SK-N-SH (cell line): ENCODE measurements around the gene XKR7. TPM values are rescaled to one million over a fixed set of nuclear protein-coding genes. Genes with fewer than 3 reads are reported as not detected.

Experiments
- CTCF ChIA-PET: fragments of 300-600, 350-600 bp; formaldehyde crosslinking; extraction: SDS; loops from one replicate; lab custom pipeline; 2021; lab: Yijun Ruan, JAX
- POLR2A ChIA-PET: fragments of 350-600 bp; sonication (Branson Sonifier 250); formaldehyde crosslinking; extraction: SDS; loops from one replicate; lab custom pipeline; 2020; ENCODE audit warnings: antibody characterized with exemption, inconsistent platforms; lab: Yijun Ruan, JAX
- DNase-seq: peaks from one replicate; pipeline ENCODE4 v3.0.0; 2012
- H2AFZ ChIP-seq: fragments of 200-600 bp; sonication (generic); 2 replicates; pipeline ENCODE4 v1.8.1; 2016; ENCODE audit warnings: antibody characterized with exemption, mild to moderate bottlenecking, low read depth
- H3F3A ChIP-seq: fragments of 200-600 bp; sonication (generic); replicated peaks from 2 replicates; pipeline ENCODE3; 2016; ENCODE audit warnings: antibody characterized with exemption, mild to moderate bottlenecking; ENCODE audit not compliant: insufficient read depth
- H3K27ac ChIP-seq, 2 experiments: fragments of 200-500 bp in 1 of 2; fragments of 200-600 bp in 1 of 2; sonication (Bioruptor generic) in 1 of 2; sonication (generic), shearing (Covaris generic) in 1 of 2; 2 replicates each; pipeline versions ENCODE4 v1.5.1 to v1.6.1; 2014 to 2016; ENCODE audit warnings: low read depth in 2 of 2, inconsistent platforms in 1 of 2, low read length in 1 of 2, mild to moderate bottlenecking in 1 of 2, mixed read lengths in 1 of 2
- H3K27me3 ChIP-seq: fragments of 200-600 bp; sonication (generic), shearing (Covaris generic); 2 replicates; pipeline ENCODE4 v1.6.1; 2016; ENCODE audit warnings: mixed run types; ENCODE audit not compliant: insufficient read depth
- H3K36me3 ChIP-seq, 2 experiments: fragments of 200-500 bp in 1 of 2; fragments of 200-600 bp in 1 of 2; sonication (Bioruptor generic) in 1 of 2; sonication (generic) in 1 of 2; replicated peaks in 1 of 2; 2 replicates each; pipeline versions ENCODE3 to v1.5.1; 2014 to 2016; ENCODE audit warnings: low read length in 1 of 2, mild to moderate bottlenecking in 1 of 2; ENCODE audit not compliant: insufficient read depth in 2 of 2, control insufficient read depth in 1 of 2
- H3K4me1 ChIP-seq, 2 experiments: fragments of 200-500 bp in 1 of 2; fragments of 200-600 bp in 1 of 2; sonication (Bioruptor generic) in 1 of 2; sonication (generic), shearing (Covaris generic) in 1 of 2; 2 replicates each; pipeline versions ENCODE4 v1.5.1 to v1.6.1; 2014 to 2016; ENCODE audit warnings: low read depth in 1 of 2, low read length in 1 of 2, mixed run types in 1 of 2; ENCODE audit not compliant: insufficient read depth in 2 of 2, control insufficient read depth in 1 of 2
- H3K4me2 ChIP-seq: fragments of 200-600 bp; sonication (generic), shearing (Covaris generic); 2 replicates; pipeline ENCODE4 v1.6.1; 2017; ENCODE audit warnings: mixed run types
- H3K4me3 ChIP-seq, 2 experiments: fragments of 200-500 bp in 1 of 2; fragments of 200-600 bp in 1 of 2; sonication (Bioruptor generic) in 1 of 2; sonication (generic), shearing (Covaris generic) in 1 of 2; 2 replicates each; pipeline versions ENCODE4 v1.5.1 to v1.8.1; 2014 to 2016; ENCODE audit warnings: low read depth in 2 of 2, inconsistent platforms in 1 of 2, low read length in 1 of 2, mild to moderate bottlenecking in 1 of 2, mixed read lengths in 1 of 2, moderate library complexity in 1 of 2
- H3K79me2 ChIP-seq: fragments of 200-600 bp; sonication (generic); 2 replicates; pipeline ENCODE4 v1.8.1; 2017; ENCODE audit warnings: mild to moderate bottlenecking; ENCODE audit not compliant: insufficient read depth
- H3K9ac ChIP-seq: fragments of 200-600 bp; sonication (generic); 2 replicates; pipeline ENCODE4 v1.6.1; 2017; ENCODE audit warnings: mixed run types
- H3K9me2 ChIP-seq: fragments of 200-600 bp; sonication (generic); 2 replicates; pipeline ENCODE4 v1.6.1; 2017; ENCODE audit warnings: mixed run types
- H3K9me3 ChIP-seq: fragments of 200-600 bp; sonication (generic); 2 replicates; pipeline ENCODE4 v1.6.1; 2017; ENCODE audit warnings: mixed run types, mild to moderate bottlenecking, moderate library complexity
- H4K20me1 ChIP-seq: fragments of 200-600 bp; sonication (generic); 2 replicates; pipeline ENCODE4 v1.6.1; 2017; ENCODE audit warnings: mild to moderate bottlenecking, mixed run types; ENCODE audit not compliant: insufficient read depth
- CHD2 ChIP-seq: fragments of 150-350 bp; IDR thresholded peaks from 2 replicates; pipeline ENCODE4 v1.6.1; 2018; ENCODE audit warnings: low read length; ENCODE audit not compliant: partially characterized antibody
- CTCF ChIP-seq: fragments of 200-600 bp; sonication (generic); IDR thresholded peaks from 2 replicates; pipeline ENCODE4 v1.6.1; 2017; ENCODE audit warnings: antibody characterized with exemption, mild to moderate bottlenecking, moderate library complexity
- EP300 ChIP-seq, 2 experiments: IDR thresholded peaks; 2 replicates each; pipeline versions ENCODE4 v1.4.0 to v1.6.1; 2012; ENCODE audit warnings: borderline replicate concordance in 1 of 2, low read depth in 1 of 2, low read length in 1 of 2
- FOXJ3 ChIP-seq: sonication (generic); formaldehyde crosslinking; IDR thresholded peaks from 2 replicates; pipeline ENCODE4 v1.5.1; 2020; ENCODE audit warnings: mild to moderate bottlenecking, missing genetic modification reagents
- GATA2 ChIP-seq: sonication (generic); formaldehyde crosslinking; IDR thresholded peaks from 2 replicates; pipeline ENCODE4 v1.5.0; 2020; ENCODE audit warnings: mild to moderate bottlenecking, missing genetic modification reagents
- MAX ChIP-seq: IDR thresholded peaks from 2 replicates; pipeline ENCODE4 v1.4.0; 2012; ENCODE audit warnings: low read depth
- MEF2A ChIP-seq: IDR thresholded peaks from 2 replicates; pipeline ENCODE4 v1.4.0; 2012; ENCODE audit warnings: low read depth, borderline replicate concordance
- NFIC ChIP-seq: IDR thresholded peaks from 2 replicates; pipeline ENCODE4 v1.4.0; 2012; ENCODE audit warnings: borderline replicate concordance
- RAD21 ChIP-seq: IDR thresholded peaks from 2 replicates; pipeline ENCODE4 v1.6.1; 2012; ENCODE audit warnings: mild to moderate bottlenecking, low read length
- RCOR1 ChIP-seq: fragments of 150-350 bp; IDR thresholded peaks from 2 replicates; pipeline ENCODE4 v1.6.1; 2017; ENCODE audit warnings: antibody characterized with exemption, low read length
- RXRA ChIP-seq: IDR thresholded peaks from 2 replicates; pipeline ENCODE4 v1.4.0; 2012; ENCODE audit warnings: low read depth, mild to moderate bottlenecking, borderline replicate concordance
- SMC3 ChIP-seq: IDR thresholded peaks from 2 replicates; pipeline ENCODE4 v1.6.1; 2012; ENCODE audit warnings: low read depth, low read length, improper control_type of control experiment
- TEAD4 ChIP-seq: IDR thresholded peaks from 2 replicates; pipeline ENCODE4 v1.4.0; 2012; ENCODE audit warnings: mild to moderate bottlenecking, borderline replicate concordance; ENCODE audit not compliant: insufficient read depth
- USF2 ChIP-seq: fragments of 150-350 bp; IDR thresholded peaks from 2 replicates; pipeline ENCODE4 v1.6.1; 2017; ENCODE audit warnings: antibody characterized with exemption, low read length, low read depth, borderline replicate concordance
- ZBTB33 ChIP-seq: IDR thresholded peaks from 2 replicates; pipeline ENCODE4 v1.4.0; 2012; ENCODE audit warnings: low read depth, borderline replicate concordance
- WGBS: methylation state at CpG from one replicate; pipeline ENCODE4 v1.1.6; 2017; ENCODE audit warnings: low lambda C conversion rate; 5-methylcytosine and 5-hydroxymethylcytosine counted together
- polyA plus RNA-seq, 3 experiments: library from polyadenylated mRNA; depleted of rRNA; stranded (reverse); fragments of >200 nt; gene quantifications; 2 replicates each; pipeline ENCODE4 v1.2.3, GENCODE V29; 2012

XKR7 gene
- polyA plus RNA-seq, 1 of the 3 experiments (the other 2 are of a cell fraction): 0.02 TPM

- no peak overlapping the region for H3K9ac ChIP-seq
- no peaks in the 10 kb centered on the region for H3F3A ChIP-seq
- no peaks in the 10 kb centered on the region for H4K20me1 ChIP-seq
- no peaks in the 10 kb centered on the region for H3K36me3 ChIP-seq
- H3K9me2 ChIP-seq: no peaks in the 10 kb centered on the region
- H2AFZ ChIP-seq: no peak overlapping the region
- no peak overlapping the region for H3K4me2 ChIP-seq
- peaks cover 0 to 9% of the 10 kb centered on the region in 2 experiments; a peak in 1 of 4 replicates for H3K4me1 ChIP-seq
- H3K27me3 ChIP-seq: 0 out of 2 replicates have a peak, but pooled peaks cover 9% of the 10 kb centered on the region
- TF ChIP-seq CHD2 (no peak), SMC3 (no peak), GATA2 (no peak), USF2 (no peak), EP300 (IDR thresholded peaks at IDR 0.05; ENCODE audit: borderline replicate concordance in 1 of 2, low read depth in 1 of 2, low read length in 1 of 2) (no peak), MEF2A (no peak), ZBTB33 (no peak), TEAD4 (no peak), MAX (no peak), RCOR1 (no peak), RXRA (no peak), RAD21 (no peak)
- no peak overlapping the region for H3K27ac ChIP-seq
- no peaks in the 10 kb centered on the region for H3K9me3 ChIP-seq
- DNase-seq: no peak
- no peak overlapping the region for H3K4me3 ChIP-seq
- ChIA-PET POLR2A (no interaction called here), CTCF (interaction anchor here (1.1 kb wide), 1 partner anchor 152 kb away, joined by 3 read pairs; no protein-coding TSS in a partner anchor)
- no peaks in the 10 kb centered on the region for H3K79me2 ChIP-seq
Observed at GRCh38 chr20:32004963-32005362, 37.0 kb downstream of the XKR7 start.

GRCh38 chr20:32006053-32006452 lies 38.1 kb downstream of the XKR7 start:
- Histone ChIP-seq H2AFZ (no peak overlapping the region), H3K36me3 (no peaks in the 10 kb centered on the region), H3K9me2 (no peaks in the 10 kb centered on the region), H3K27me3 (0 out of 2 replicates have a peak, but pooled peaks cover 9% of the 10 kb centered on the region), H3K27ac (no peak overlapping the region), H3K4me1 (peaks cover 0 to 9% of the 10 kb centered on the region in 2 experiments; a peak in 1 of 4 replicates), H3K9ac (no peak overlapping the region)
- CTCF ChIA-PET: no interaction called here
- POLR2A ChIA-PET: interaction anchor here (0.6 kb wide), 1 partner anchor 504 kb away, joined by 3 read pairs; no protein-coding TSS in a partner anchor
- 49% methylated on average over 5 of the region's 5 CpGs for WGBS
- TF ChIP-seq RCOR1: no peak
- no peak for TF ChIP-seq NFIC
- no peak for TF ChIP-seq CTCF
- no peak for TF ChIP-seq FOXJ3 (CRISPR knock-in tag)
- TF ChIP-seq, all 33 proteins: peak for 0
- H3K79me2 ChIP-seq: no peaks in the 10 kb centered on the region
- H3F3A ChIP-seq: no peaks in the 10 kb centered on the region
- no peak for DNase-seq
- H4K20me1 ChIP-seq: no peaks in the 10 kb centered on the region
- no peak overlapping the region for H3K4me2 ChIP-seq
- H3K4me3 ChIP-seq: no peak overlapping the region
- no peaks in the 10 kb centered on the region for H3K9me3 ChIP-seq
